Measurements from ENCODE around the gene THRSP. TPM values are rescaled to one million over a fixed set of nuclear protein-coding genes. Genes with fewer than 3 reads are reported as not detected.
"Not testable (repeated sequence)": the region's sequence is repeated elsewhere in the genome, so short reads cannot be mapped to it uniquely, and the experiment has no call there.

Gene THRSP
- total RNA-seq, 1 donor from 2014 or later = not detected

GRCh38 chr11:78038697-78039313 lies 24.9 kb upstream of the THRSP start:
- intact Hi-C loops (cut with micrococcal nuclease) = no loop called here

- intact Hi-C loops (cut with micrococcal nuclease) = no loop called here
These were observed 24.2 kb upstream of the THRSP start for GRCh38 chr11:78039391-78039918.

DNA sequence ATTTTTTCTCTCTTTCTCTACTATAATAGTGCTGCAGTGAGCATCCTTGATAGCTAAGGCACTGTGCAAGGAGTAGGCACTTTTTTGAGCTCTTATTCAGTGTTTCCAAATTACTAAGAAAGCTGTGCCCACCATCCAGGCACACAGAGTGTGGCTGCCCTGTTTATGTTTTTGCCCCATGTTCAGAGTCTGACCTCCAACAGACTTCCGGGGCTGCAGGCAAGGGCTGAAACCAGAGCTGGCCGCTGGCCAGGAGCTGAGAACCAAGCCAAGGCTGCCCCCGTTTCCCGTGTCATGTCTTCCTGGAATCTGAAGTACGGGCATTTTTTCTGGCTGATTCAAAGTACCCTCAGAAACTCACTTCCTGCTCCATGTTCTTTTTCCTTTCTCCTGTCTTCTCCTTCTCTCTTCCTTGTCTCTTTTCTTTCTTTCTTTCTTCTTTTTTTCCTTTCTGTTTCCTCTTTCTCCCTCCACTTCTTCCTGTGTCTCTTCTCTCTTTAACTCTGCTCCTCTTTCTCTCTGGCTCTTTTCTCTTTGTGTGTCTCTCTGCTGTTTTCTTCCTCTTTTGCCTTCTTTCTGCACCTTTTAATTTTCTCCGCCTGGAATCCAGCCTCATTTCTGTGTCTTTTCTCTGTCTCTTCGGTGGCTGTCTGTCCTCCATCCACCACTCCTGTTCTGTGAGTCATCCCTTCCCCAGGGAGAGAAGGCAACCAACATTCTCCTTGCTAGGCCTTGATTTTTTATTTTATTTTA lies 23.6 kb upstream of the THRSP start:
- intact Hi-C loops (cut with micrococcal nuclease) = loop anchor here (10.0 kb wide), 1 partner anchor 405 kb away; the partner anchor contains the start of gene CLNS1A

DNA sequence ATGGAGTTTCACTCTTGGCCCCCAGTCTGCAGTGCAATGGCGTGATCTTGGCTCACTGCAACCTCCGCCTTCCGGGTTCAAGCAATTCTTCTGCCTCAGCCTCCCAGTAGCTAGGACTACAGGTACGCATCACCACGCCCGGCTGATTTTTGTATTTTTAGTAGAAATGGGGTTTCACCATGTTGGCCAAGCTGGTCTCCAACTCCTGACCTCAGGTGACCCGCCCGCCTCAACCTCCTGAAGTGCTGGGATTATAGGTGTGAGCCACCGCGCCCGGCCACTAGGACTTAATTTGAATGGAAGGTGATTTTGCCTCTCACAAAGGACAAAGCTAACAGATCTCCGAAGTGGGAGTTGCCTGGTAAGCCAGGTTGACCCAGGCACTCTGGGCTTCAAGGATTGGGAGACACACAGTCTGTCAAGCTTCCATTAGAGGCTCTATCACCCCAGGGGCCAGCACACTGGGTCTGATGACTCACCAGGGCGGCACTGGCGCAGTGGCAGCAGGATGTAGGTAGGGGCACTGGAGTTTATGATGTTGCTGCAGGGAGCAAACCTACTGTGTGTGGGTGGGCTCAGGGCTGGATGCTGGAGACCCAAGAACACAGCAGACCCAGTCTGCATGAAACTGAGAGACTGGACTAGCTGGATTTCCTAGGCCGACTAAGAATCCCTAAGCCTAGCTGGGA lies 22.8 kb upstream of the THRSP start:
- intact Hi-C loops (cut with micrococcal nuclease) = loop anchor here (10.0 kb wide), 1 partner anchor 406 kb away; the partner anchor contains the start of gene CLNS1A

DNA sequence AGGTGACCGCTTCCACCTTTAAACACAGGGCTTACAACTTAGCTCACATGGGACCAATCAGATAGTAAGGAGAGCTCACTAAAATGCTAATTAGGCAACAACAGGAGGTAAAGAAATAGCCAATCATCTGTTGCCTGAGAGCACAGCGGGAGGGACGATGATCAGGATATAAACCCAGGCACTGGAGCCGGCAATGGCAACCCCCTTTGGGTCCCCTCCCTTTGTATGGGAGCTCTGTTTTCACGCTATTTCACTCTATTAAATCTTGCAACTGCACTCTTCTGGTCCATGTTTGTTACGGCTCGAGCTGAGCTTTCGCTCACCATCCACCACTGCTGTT lies 22.3 kb upstream of the THRSP start:
- intact Hi-C loops (cut with micrococcal nuclease) = loop anchor here (10.0 kb wide), 1 partner anchor 407 kb away; the partner anchor contains the start of gene CLNS1A

GRCh38 chr11:78041843-78042440 lies 21.7 kb upstream of the THRSP start:
- intact Hi-C loops (cut with micrococcal nuclease) = loop anchor here (10.0 kb wide), 1 partner anchor 407 kb away; the partner anchor contains the start of gene CLNS1A

DNA sequence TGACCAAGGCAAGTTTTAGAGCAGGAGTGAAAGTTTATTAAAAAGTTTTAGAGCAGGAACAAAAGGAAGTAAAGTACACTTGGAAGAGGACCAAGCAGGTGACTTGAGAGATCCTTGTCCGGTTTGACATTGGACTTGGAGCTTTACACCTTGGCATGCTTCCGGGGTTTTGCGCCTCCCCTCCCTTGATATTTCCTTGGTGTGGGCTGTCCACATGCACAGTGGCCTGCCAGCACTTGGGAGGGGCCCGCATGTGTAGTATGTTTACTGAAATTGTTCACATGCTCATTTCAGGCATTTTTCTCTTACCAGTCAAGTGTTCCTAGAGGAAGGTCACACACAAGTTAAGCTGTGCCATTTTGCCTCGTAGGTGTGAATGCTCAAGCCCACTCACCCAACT lies 19.0 kb upstream of the THRSP start:
- intact Hi-C loops (cut with micrococcal nuclease) = loop anchor here (10.0 kb wide), 1 partner anchor 410 kb away; the partner anchor contains the start of gene CLNS1A

- intact Hi-C loops (cut with micrococcal nuclease) = loop anchor here (1.0 to 10.0 kb wide), 4 partner anchors 51 to 411 kb away; partner anchors contain the start of genes CLNS1A, INTS4 and RSF1
These were observed 17.7 kb upstream of the THRSP start for GRCh38 chr11:78045851-78046485.

DNA sequence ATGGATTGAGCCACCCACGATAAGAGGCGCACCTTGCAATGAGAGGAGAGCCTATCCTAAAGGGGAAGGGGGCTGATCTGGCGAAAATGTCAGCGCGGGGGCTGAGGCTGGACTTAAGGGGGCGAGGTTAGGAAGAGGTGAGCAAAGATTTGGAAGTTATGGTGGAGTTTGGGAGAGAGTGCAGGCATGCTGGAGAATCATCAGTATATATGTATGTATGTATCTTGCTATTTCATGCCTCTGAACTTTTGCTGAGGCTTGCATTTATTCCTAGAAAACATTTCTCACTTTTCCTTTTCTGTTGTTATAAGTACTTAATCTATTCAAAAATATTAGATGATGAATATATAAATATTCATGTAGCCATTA lies 17.2 kb upstream of the THRSP start:
- intact Hi-C loops (cut with micrococcal nuclease) = loop anchor here (1.0 to 10.0 kb wide), 4 partner anchors 52 to 412 kb away; partner anchors contain the start of genes CLNS1A, INTS4 and RSF1

GRCh38 chr11:78048561-78048960 lies 15.1 kb upstream of the THRSP start:
- intact Hi-C loops (cut with micrococcal nuclease) = loop anchor here (10.0 kb wide), 1 partner anchor 414 kb away; the partner anchor contains the start of gene CLNS1A

- intact Hi-C loops (cut with micrococcal nuclease) = loop anchor here (10.0 kb wide), 1 partner anchor 415 kb away; the partner anchor contains the start of gene CLNS1A
These were observed 14.3 kb upstream of the THRSP start for GRCh38 chr11:78049348-78049747.

GRCh38 chr11:78050964-78051831 lies 12.5 kb upstream of the THRSP start:
- intact Hi-C loops (cut with micrococcal nuclease) = no loop called here

- intact Hi-C loops (cut with micrococcal nuclease) = no loop called here
These were observed 8.7 kb upstream of the THRSP start for GRCh38 chr11:78054971-78055370.

GRCh38 chr11:78056093-78056492 lies 7.6 kb upstream of the THRSP start:
- intact Hi-C loops (cut with micrococcal nuclease) = no loop called here

- intact Hi-C loops (cut with micrococcal nuclease) = no loop called here
These were observed 6.1 kb upstream of the THRSP start for GRCh38 chr11:78057462-78058055.

DNA sequence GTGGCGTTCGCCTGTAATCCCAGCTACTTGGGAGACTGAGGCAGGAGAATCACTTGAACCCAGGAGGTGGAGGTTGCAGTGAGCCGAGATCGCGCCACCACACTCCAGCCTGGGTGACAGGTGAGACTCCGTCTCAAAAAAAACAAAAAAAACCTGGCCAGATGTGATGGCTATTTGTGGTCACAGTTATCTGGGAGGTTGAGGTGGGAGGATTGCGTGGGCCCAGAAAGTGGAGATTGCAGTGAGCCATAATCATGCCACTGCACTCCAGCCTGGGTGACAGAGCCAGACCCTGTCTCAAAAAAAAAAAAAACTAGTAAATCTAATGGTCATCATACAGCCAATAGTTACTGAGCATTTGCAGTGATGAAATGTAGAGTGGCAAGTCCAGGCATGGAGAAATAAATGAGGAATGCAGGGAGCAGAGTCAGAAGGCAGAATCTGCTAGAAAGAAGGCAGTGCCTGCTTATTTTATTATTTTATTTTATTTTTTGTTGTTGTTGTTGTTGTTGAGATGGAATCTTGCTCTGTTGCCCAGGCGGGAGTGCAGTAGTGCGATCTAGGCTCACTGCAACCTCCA lies 3.8 kb upstream of the THRSP start:
- intact Hi-C loops (cut with micrococcal nuclease) = not testable (repeated sequence)

- intact Hi-C loops (cut with micrococcal nuclease) = no loop called here
These were observed 3.1 kb upstream of the THRSP start for GRCh38 chr11:78060533-78060932.

DNA sequence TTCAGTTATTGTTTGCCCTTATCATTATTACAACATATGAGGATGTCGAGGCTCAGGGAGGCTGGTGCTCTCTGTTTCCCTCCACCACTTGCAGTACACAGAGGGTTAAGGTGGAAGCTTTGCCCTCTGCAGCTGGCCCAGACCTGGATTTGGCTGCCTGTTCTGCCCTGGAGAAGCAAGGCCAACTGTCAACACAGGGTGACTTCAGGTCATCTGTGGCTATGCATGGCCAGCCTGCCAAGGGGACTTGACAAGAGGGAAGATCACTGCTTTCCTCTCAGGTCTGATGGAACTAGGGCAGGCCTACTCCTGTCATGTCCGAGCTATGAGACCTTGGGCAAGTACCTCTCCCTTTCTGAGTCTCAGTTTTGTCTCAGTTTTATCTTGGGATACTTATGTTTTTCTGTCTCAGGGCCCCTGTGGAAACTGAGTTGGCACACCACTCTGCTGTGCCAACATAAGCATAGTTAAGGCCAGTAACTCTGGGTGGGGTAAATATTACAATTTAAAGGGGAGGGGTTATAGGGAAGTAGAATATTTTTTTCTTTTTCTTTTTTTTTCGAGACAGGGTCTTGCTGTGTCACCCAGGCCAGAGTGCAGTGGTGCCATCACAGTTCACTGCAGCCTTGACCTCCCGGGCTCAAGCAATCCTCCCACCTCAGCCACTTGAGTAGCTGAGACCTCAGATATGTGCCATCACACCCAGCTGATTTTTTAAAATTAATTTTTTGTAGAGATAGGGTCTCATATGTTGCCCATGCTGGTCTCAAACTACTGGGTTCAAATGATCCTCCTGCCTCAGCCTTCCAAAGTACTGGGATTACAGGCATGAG lies 2.4 kb upstream of the THRSP start:
- intact Hi-C loops (cut with micrococcal nuclease) = no loop called here
